C4-2B (cell line): ENCODE measurements around the gene DDX27.

Source experiments
- ZFX ChIP-seq: fragments of 450-650 bp; IDR thresholded peaks from 2 replicates; pipeline ENCODE4 v1.6.1; 2017
- TF ChIP-seq, protein P1 (sequence below): fragments of 450-650 bp; conservative IDR thresholded peaks from 2 replicates; pipeline ENCODE4 v1.5.1; 2017; ENCODE audit warnings: mild to moderate bottlenecking

DNA sequence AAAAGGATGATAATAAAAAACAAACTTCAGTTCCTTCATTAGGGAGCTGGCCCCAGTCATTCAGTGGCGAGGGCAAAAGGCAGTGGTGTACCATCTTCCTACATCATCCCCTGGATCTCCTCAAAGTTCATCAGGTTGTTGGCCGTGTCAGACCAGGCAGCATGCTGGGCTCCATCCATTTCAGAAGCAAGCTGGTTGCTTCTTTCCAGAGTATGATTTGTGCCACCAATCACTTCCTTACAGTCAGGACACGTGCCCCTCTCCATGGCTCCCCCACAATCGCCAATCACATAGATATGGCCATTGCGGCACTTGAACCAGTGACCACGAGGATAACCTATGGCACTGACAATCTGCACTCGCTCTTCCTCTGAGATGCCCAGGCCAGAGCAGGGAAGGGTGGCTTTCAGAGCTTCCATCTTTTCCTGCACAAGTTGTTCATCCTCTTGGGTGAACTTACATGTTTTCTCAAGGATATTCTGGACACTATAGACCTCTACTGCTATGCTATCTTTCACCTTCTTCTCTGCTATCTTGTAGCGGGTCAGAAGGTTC lies 28.0 kb downstream of the DDX27 start:
- TF ChIP-seq, protein P1, sequence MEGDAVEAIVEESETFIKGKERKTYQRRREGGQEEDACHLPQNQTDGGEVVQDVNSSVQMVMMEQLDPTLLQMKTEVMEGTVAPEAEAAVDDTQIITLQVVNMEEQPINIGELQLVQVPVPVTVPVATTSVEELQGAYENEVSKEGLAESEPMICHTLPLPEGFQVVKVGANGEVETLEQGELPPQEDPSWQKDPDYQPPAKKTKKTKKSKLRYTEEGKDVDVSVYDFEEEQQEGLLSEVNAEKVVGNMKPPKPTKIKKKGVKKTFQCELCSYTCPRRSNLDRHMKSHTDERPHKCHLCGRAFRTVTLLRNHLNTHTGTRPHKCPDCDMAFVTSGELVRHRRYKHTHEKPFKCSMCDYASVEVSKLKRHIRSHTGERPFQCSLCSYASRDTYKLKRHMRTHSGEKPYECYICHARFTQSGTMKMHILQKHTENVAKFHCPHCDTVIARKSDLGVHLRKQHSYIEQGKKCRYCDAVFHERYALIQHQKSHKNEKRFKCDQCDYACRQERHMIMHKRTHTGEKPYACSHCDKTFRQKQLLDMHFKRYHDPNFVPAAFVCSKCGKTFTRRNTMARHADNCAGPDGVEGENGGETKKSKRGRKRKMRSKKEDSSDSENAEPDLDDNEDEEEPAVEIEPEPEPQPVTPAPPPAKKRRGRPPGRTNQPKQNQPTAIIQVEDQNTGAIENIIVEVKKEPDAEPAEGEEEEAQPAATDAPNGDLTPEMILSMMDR: no peak
- TF ChIP-seq ZFX: no peak
